Glutamatergic neuron (in vitro differentiated cells): Measurements from ENCODE around the gene NOC3L. TPM values are rescaled to one million over a fixed set of nuclear protein-coding genes. Genes with fewer than 3 reads are reported as not detected.

Source experiments
- DNase-seq: peaks from one replicate; pipeline ENCODE4 v3.0.0; 2022
- H3K27ac Mint-ChIP-seq: one replicate; pipeline ENCODE4 v1.8.0; 2020; ENCODE audit warnings: mild to moderate bottlenecking, mixed read lengths, inconsistent platforms; ENCODE audit not compliant: unreplicated experiment
- H3K27me3 Mint-ChIP-seq: one replicate; pipeline ENCODE4 v1.8.0; 2020; ENCODE audit warnings: mild to moderate bottlenecking, moderate library complexity, mixed read lengths, inconsistent platforms; ENCODE audit not compliant: unreplicated experiment
- H3K36me3 Mint-ChIP-seq: one replicate; pipeline ENCODE4 v1.8.0; 2020; ENCODE audit warnings: mild to moderate bottlenecking, mixed read lengths, inconsistent platforms; ENCODE audit not compliant: unreplicated experiment
- H3K4me1 Mint-ChIP-seq: one replicate; pipeline ENCODE4 v1.8.0; 2020; ENCODE audit warnings: mild to moderate bottlenecking, low read depth, mixed read lengths, inconsistent platforms; ENCODE audit not compliant: unreplicated experiment
- H3K4me3 Mint-ChIP-seq: one replicate; pipeline ENCODE4 v1.8.0; 2020; ENCODE audit warnings: mild to moderate bottlenecking, mixed read lengths, inconsistent platforms; ENCODE audit not compliant: unreplicated experiment
- H3K9me3 Mint-ChIP-seq: one replicate; pipeline ENCODE4 v1.8.0; 2020; ENCODE audit warnings: mild to moderate bottlenecking, moderate library complexity, mixed read lengths, inconsistent platforms; ENCODE audit not compliant: unreplicated experiment
- total RNA-seq: library from RNA; stranded (reverse); fragmentation: NEBNext Ultra II Directional; extraction: Animal tissue kit (Norgen Biotek cat#: 25700); gene quantifications from one replicate; pipeline ENCODE4 v1.2.1, GENCODE V29; 2021; ENCODE audit not compliant: unreplicated experiment
- TF ChIP-seq, protein P1 (sequence below): fragments of 200-600 bp; sonication (generic); IDR thresholded peaks from one replicate; pipeline ENCODE4 v1.5.0; 2021; ENCODE audit not compliant: partially characterized antibody, unreplicated experiment

The NOC3L gene
- total RNA-seq, 1 donor from 2014 or later: 11.6 TPM

DNA sequence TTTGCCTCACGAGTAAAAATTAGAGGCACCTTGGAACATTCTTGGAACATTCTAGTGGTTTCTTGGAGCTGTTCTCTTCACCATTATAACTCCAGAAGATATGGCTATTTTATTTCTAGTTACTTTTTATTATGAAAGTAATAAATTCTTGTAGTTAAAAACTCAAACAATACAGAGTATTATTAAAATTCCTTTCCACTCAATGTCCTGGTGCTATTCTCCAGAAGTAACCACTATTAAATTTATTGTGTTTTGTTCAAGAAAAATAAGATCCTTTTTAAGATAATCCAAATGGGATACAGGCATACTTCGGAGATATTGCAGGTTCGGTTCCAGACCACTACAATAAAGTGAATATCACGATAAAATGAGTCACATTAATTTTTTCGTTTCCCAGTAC, 68.6 kb downstream of the NOC3L start:
- no peaks in the 10 kb centered on the region for H3K36me3 Mint-ChIP-seq
- DNase-seq: no peak
- H3K27me3 Mint-ChIP-seq: no peaks in the 10 kb centered on the region
- TF ChIP-seq, protein P1, sequence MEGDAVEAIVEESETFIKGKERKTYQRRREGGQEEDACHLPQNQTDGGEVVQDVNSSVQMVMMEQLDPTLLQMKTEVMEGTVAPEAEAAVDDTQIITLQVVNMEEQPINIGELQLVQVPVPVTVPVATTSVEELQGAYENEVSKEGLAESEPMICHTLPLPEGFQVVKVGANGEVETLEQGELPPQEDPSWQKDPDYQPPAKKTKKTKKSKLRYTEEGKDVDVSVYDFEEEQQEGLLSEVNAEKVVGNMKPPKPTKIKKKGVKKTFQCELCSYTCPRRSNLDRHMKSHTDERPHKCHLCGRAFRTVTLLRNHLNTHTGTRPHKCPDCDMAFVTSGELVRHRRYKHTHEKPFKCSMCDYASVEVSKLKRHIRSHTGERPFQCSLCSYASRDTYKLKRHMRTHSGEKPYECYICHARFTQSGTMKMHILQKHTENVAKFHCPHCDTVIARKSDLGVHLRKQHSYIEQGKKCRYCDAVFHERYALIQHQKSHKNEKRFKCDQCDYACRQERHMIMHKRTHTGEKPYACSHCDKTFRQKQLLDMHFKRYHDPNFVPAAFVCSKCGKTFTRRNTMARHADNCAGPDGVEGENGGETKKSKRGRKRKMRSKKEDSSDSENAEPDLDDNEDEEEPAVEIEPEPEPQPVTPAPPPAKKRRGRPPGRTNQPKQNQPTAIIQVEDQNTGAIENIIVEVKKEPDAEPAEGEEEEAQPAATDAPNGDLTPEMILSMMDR: no peak
- H3K27ac Mint-ChIP-seq: no peak overlapping the region
- no peaks in the 10 kb centered on the region for H3K9me3 Mint-ChIP-seq
- no peak overlapping the region for H3K4me3 Mint-ChIP-seq
- no peaks in the 10 kb centered on the region for H3K4me1 Mint-ChIP-seq

DNA sequence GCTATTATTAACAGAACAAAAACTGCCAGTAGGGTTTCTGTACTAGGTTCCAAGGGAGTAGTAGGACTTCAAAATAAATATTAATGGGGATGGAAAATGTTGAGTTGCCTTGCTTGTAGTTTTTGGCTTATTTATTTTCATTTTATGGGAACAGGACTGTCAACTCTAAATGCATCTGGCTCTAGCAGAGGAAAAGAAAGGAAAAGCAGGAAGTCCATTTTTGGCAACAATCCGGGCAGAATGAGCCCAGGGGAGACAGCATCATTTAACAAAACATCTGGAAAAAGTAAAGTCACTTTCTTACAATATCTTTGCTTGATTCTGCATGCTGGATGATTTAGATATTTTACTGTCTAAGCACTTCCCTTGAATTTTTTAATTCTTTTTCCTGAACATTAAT, 69.4 kb downstream of the NOC3L start:
- no peak overlapping the region for H3K4me3 Mint-ChIP-seq
- no peaks in the 10 kb centered on the region for H3K27me3 Mint-ChIP-seq
- no peaks in the 10 kb centered on the region for H3K4me1 Mint-ChIP-seq
- DNase-seq: no peak
- H3K27ac Mint-ChIP-seq: no peak overlapping the region
- TF ChIP-seq, protein P1: no peak
- no peaks in the 10 kb centered on the region for H3K36me3 Mint-ChIP-seq
- no peaks in the 10 kb centered on the region for H3K9me3 Mint-ChIP-seq

DNA sequence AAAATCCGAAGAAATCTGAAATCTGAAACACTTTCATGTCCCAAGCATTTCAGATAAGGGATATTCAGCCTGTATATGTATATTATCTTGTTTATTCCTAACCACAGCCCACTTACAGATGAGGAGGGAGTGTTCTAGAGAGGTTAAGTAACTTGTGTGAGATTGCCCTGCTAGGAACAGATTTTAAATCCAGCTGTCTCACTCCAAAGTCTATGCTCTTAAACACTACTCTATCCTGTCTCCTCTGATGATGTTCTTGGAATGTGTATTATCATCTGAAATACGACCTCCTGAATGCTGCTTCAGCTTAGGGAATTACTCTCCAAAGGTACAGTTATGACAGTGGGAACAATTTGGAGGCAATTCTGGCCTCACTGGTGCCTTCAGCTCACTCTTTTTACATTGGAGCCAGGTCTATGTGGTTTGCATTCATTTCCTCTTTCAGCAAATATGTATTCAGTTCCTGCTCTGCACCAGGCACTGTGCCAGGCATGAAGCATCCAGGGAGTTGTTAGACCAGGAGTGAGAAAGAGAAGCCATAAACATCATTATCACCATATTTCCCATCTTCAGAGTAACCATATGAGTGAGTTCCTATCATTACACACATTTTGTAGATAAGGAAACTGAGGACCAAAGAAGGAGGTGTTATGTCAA, 70.2 kb downstream of the NOC3L start:
- Mint-ChIP-seq H3K27me3 (no peaks in the 10 kb centered on the region), H3K36me3 (no peaks in the 10 kb centered on the region), H3K4me1 (no peaks in the 10 kb centered on the region), H3K27ac (no peak overlapping the region), H3K4me3 (no peak overlapping the region), H3K9me3 (no peaks in the 10 kb centered on the region)
- TF ChIP-seq, protein P1: no peak
- no peak for DNase-seq

DNA sequence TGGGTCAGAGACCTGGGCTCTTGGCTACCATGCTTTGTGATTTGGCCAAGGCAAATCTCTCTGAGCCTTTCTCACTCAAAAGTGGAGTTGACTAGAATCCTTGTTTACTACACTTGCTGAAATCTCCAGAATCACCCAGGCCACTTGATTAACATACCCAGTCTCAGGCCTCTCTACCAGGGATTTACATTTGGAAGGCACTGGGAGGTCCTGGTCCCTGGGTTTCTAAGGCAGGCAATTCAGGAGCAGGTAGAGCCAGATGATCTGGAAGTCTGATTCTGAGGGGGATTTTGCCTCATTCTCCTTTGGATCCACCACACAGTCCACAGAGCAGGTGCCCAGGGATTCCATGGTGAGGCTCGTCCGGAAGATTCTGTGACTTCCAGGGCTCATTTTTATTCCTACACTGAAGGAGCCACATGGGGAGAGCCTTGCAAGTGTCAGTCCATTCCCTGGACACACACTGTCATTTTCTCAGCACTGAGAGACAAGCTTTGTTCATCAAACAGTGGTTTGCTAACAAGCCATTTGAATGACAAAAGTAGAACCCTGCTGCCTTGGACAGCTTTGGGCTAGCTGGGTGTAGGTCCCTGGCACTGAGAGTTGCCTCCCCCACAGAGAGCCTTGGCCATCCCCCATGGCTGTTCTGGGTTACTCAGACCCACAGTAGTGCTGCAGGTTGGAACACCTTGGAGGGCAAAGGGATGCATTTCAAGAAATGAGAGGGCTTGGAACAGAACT, 74.2 kb downstream of the NOC3L start:
- H3K36me3 Mint-ChIP-seq: no peaks in the 10 kb centered on the region
- no peak overlapping the region for H3K27ac Mint-ChIP-seq
- TF ChIP-seq, protein P1: no peak
- DNase-seq: no peak
- H3K27me3 Mint-ChIP-seq: no peaks in the 10 kb centered on the region
- no peaks in the 10 kb centered on the region for H3K9me3 Mint-ChIP-seq
- no peak overlapping the region for H3K4me3 Mint-ChIP-seq
- H3K4me1 Mint-ChIP-seq: no peaks in the 10 kb centered on the region

DNA sequence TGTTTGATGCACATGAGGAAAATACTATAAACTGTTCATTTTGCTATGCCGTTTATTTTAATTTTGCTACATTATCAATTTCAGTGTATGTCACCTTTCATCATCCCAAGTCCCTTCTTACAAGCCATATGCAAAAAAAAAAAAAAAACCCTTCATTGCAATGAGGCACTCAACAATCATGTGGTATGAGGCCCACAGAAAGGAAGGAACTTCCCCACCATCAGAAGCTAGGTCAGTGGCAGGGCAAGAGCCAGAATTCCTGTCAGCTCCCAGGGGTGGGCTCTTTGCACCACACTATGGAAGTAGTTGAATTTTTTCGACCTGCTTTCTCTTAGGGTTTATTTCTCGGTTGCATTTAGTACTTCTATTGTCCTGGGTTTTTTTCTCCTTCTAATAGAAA, 75.4 kb downstream of the NOC3L start:
- Mint-ChIP-seq H3K4me3 (no peak overlapping the region), H3K4me1 (no peaks in the 10 kb centered on the region), H3K9me3 (no peaks in the 10 kb centered on the region), H3K36me3 (no peaks in the 10 kb centered on the region), H3K27ac (no peak overlapping the region), H3K27me3 (no peaks in the 10 kb centered on the region)
- TF ChIP-seq, protein P1: no peak
- DNase-seq: no peak
